ENCODE measurements around the gene RABL3.

Gene RABL3

DNA sequence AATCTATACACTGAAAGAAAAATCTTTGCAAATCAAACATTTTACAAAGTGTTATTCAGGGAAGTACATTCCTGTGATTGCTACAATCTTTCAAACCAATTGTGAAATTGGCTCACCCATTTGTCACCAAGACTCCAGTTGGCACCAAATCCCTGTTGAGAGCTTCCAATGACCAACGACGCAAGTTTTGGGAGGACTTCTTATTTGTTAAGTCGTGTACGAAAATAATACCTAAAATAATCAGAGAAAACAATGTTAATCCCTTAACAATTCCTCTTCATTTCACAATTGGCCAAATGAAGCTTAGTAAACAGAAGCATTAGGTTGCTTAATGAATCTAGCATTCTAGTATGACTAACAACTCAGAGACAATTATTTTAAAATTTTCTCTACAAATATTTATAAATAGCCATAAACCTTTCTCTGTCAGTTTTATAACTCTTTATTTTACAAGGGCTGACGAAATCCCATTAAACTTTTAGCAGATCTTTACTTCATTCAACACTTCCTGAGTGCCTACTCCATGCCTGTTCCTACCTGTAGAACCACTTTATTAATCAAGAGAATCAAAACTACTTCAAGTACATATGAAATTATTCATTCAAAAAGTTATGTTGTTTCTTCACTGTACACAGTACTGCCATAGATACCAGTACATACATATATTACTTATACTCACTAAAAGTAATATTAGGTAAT lies 36.3 kb downstream of the RABL3 start:
- Histone ChIP-seq H3K9me3 (ENCODE audit: severe bottlenecking) (no peaks in the 10 kb centered on the region), H3K4me3 (ENCODE audit: low read depth, low read length) (no peak overlapping the region), H3K27ac (no peak overlapping the region), H3K36me3 (peaks cover 9% of the 10 kb centered on the region; the same call in 1 of the 2 replicates), H3K27me3 (ENCODE audit: insufficient read depth, low read depth, severe bottlenecking) (no peaks in the 10 kb centered on the region)
- TF ChIP-seq, protein P1, sequence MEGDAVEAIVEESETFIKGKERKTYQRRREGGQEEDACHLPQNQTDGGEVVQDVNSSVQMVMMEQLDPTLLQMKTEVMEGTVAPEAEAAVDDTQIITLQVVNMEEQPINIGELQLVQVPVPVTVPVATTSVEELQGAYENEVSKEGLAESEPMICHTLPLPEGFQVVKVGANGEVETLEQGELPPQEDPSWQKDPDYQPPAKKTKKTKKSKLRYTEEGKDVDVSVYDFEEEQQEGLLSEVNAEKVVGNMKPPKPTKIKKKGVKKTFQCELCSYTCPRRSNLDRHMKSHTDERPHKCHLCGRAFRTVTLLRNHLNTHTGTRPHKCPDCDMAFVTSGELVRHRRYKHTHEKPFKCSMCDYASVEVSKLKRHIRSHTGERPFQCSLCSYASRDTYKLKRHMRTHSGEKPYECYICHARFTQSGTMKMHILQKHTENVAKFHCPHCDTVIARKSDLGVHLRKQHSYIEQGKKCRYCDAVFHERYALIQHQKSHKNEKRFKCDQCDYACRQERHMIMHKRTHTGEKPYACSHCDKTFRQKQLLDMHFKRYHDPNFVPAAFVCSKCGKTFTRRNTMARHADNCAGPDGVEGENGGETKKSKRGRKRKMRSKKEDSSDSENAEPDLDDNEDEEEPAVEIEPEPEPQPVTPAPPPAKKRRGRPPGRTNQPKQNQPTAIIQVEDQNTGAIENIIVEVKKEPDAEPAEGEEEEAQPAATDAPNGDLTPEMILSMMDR (IDR thresholded peaks at IDR 0.05; ENCODE audit: low read depth, low read length) = no peak
- DNase-seq = no peak

DNA sequence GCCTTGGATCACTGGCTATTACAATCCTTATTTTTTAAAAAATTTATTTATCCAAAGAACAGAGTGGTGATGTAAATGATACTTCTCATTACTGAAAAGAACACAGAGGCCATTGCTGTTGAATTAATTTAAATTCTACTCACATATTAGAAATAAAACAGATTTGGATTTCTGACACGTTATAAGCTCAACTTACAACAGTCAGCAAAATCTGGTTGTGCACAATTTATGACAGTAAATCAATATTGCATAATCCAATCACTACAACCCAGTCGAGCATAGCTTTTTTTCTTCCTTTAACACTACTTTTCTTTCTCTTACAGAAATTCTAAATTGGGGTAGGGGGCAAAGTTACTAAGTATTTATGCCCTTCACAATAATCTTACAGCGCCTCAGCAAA lies 43.0 kb downstream of the RABL3 start:
- Histone ChIP-seq H3K9me3 (ENCODE audit: severe bottlenecking) (no peaks in the 10 kb centered on the region), H3K27me3 (ENCODE audit: insufficient read depth, low read depth, severe bottlenecking) (no peaks in the 10 kb centered on the region), H3K36me3 (peaks cover 5% of the 10 kb centered on the region), H3K4me3 (ENCODE audit: low read depth, low read length) (no peak overlapping the region), H3K27ac (no peak overlapping the region)
- no peak for DNase-seq
- TF ChIP-seq, protein P1 (IDR thresholded peaks at IDR 0.05; ENCODE audit: low read depth, low read length) = no peak

GRCh38 chr3:120693439-120694171 lies 48.7 kb downstream of the RABL3 start:
- H3K4me3 ChIP-seq (ENCODE audit: low read depth, low read length) = no peak overlapping the region
- TF ChIP-seq, protein P1 (IDR thresholded peaks at IDR 0.05; ENCODE audit: low read depth, low read length) = no peak
- H3K27ac ChIP-seq = no peak overlapping the region
- DNase-seq = no peak
- no peaks in the 10 kb centered on the region for H3K27me3 ChIP-seq (ENCODE audit: insufficient read depth, low read depth, severe bottlenecking)
- peaks cover 3% of the 10 kb centered on the region; the same call in 1 of the 2 replicates for H3K36me3 ChIP-seq
- H3K9me3 ChIP-seq (ENCODE audit: severe bottlenecking) = no peaks in the 10 kb centered on the region

- H3K27ac ChIP-seq = no peak overlapping the region
- no peaks in the 10 kb centered on the region for H3K27me3 ChIP-seq (ENCODE audit: insufficient read depth, low read depth, severe bottlenecking)
- H3K36me3 ChIP-seq = no peaks in the 10 kb centered on the region
- DNase-seq = no peak
- TF ChIP-seq, protein P1 (IDR thresholded peaks at IDR 0.05; ENCODE audit: low read depth, low read length) = no peak
- H3K9me3 ChIP-seq (ENCODE audit: severe bottlenecking) = no peaks in the 10 kb centered on the region
- no peak overlapping the region for H3K4me3 ChIP-seq (ENCODE audit: low read depth, low read length)
Observed at GRCh38 chr3:120689395-120689794, 52.9 kb downstream of the RABL3 start.

GRCh38 chr3:120688121-120688520 lies 54.2 kb downstream of the RABL3 start:
- DNase-seq = no peak
- Histone ChIP-seq H3K27me3 (ENCODE audit: insufficient read depth, low read depth, severe bottlenecking) (no peaks in the 10 kb centered on the region), H3K4me3 (ENCODE audit: low read depth, low read length) (no peak overlapping the region), H3K9me3 (ENCODE audit: severe bottlenecking) (no peaks in the 10 kb centered on the region), H3K36me3 (no peaks in the 10 kb centered on the region), H3K27ac (no peak overlapping the region)
- TF ChIP-seq, protein P1 (IDR thresholded peaks at IDR 0.05; ENCODE audit: low read depth, low read length) = no peak

Data from WERI-Rb-1 (cell line).